Right ventricle myocardium superior (tissue), 1 donor: Measurements from ENCODE around the gene ADGRL2. TPM values are rescaled to one million over a fixed set of nuclear protein-coding genes. Genes with fewer than 3 reads are reported as not detected.

Experiments used
- ATAC-seq: fragments of 200-7000 bp; cut with Tn5 transposase; one replicate; pipeline ENCODE4 v1.9.1; 2020; ENCODE audit warnings: mild to moderate bottlenecking; ENCODE audit not compliant: poor library complexity
- DNase-seq: peaks from one replicate; pipeline ENCODE4 v3.0.0-alpha.2; 2020
- intact Hi-C: fragments of 100-400 bp; cut with DNase I; formaldehyde crosslinking; loops from one replicate; pipeline ENCODE4 v1.11.2; 2022
- total RNA-seq: library from RNA; stranded (reverse); fragmentation: NEBNext Ultra II Directional; extraction: Animal tissue kit (Norgen Biotek cat#: 25700); gene quantifications from one replicate; pipeline ENCODE4 v1.2.1, GENCODE V29; 2021
- donor health status: DM: no; HTN: yes; CAD: no; lungs with severe emphysema.

The ADGRL2 gene
- total RNA-seq, 1 donor from 2014 or later = 37.9 TPM

DNA sequence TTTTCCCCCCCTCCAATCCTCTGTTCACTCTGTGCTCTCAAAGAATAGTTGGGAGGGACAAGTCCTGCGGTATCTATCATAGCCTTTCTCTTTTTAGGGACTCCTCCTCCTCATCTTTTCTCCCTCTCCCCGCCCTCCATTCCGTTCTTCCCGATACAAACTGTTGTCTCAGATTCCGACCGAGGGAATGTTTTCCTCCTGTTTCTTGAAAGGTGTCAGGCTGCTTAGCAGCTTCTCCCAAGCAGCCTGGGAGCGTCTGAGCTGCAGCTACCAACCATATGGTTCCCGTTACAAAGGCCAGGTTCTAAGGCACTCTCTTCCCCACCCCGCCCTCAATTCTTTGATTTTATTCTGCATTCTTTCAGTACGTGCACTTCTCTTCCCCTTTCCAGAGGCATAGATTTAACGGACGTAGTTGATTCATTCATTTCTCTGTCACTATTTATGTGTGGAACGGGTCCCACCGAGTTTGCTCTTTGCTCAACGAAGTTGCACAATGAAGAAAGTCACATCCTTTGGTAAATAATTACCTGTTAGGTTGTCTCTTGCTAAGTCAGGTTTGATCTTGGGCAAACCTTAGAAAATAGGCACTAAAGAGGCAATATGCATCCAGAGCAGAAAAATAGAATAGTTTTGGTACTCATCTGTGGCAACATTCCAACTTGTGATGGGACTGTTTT lies 2.8 kb downstream of the ADGRL2 start:
- DNase-seq (no peak), ATAC-seq (peak; percentile 0)
- intact Hi-C loops = no loop called here

DNA sequence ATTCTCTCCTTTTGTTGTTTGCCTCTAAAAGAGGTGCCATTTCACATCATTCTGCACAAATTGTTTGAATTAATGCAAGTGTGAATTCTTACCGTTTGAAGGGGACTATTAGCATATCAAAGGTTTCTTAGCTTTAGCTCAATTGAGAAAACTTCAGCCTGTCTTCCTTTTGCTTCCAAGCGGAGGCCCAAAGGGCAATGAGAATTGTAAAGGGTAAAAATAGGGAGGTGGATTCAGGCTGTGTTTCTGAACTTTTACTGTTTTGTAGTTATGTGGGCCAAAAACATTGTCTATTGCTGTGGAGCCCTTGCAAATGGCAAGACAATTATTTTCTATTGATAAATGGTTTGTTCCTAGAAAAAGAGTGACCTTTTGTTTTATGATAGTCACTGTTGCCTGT lies 3.6 kb downstream of the ADGRL2 start:
- ATAC-seq = no peak
- no peak for DNase-seq
- intact Hi-C loops = no loop called here

DNA sequence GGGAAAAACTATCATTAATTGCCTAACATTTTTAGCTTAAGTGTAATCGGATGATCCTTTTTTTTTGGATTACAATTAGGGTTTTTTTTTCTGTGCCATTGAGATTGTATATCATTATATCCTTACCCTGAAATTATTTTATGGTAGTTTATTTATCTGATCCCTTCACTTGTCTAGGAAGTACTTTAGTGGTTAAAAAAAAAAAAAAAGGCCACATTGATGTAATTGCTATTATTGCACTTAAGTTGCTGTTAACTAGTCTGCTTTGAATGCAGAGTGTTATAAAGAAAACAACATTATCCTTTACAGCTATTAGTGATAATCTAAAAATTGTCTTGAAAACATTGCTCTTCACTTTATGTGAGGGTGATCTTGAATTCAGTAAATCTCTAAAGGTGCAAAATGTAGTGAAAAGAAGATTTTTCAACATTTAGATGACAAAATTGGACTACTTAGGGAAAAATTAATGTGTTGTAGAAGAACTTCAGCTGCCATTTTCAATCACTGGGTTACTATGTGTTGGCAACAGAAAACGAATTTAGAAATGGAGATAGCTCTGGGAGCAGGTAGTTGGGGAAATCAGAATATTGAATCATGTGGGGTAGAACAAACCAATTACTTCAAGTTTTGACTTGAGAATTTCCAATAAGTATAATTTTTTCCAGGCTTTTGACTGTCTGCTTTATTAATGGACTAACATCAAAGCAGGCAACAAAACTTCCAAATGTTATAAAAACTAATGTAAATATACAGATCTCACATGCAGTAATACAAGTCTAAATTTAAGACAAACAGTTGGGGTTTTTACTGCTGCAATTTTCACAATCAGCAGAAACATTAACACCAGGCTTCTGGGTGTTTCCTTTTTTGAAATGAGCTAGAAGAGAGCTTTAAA lies 5.0 kb downstream of the ADGRL2 start:
- ATAC-seq = no peak

DNA sequence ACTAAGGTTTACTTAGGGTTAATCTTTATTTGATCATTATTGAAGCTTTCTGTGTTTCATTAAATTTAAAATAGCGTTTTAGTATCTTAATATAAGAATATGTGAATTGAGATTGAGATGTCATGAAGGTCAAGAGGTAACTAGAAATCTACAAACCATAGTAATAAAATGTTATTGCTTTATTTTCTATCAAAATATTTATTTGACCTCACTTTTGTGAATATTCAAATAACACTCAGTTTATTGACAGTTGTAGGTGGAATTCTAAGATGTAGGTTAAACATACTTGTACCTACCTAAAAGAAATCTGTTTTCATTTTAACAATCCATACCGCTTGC lies 5.7 kb downstream of the ADGRL2 start:
- ATAC-seq = no peak
- DNase-seq = no peak
- intact Hi-C loops = no loop called here

More for the DNA sequence above, 5.0 kb downstream of the ADGRL2 start:
- no peak for DNase-seq
- intact Hi-C loops = no loop called here

DNA sequence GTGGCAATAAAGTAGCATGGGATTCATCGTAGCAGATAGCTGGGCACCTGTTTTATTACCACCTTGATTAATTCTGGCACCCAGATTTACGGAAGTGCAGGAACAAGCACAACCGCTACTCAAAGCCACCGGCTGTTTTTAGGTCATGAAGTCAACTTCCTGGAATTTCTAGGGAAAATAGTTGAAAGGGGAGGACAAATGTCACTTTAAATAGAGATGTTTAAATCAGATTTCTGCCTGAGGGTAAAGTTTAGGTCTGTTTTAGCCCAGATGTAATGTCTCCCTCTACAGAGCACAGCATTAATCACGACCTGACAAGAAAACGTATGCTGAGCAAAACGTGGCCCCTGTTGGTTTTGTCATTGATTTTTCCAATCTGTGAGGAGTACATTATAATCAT lies 8.0 kb downstream of the ADGRL2 start:
- intact Hi-C loops = no loop called here
- ATAC-seq (no peak), DNase-seq (no peak)

DNA sequence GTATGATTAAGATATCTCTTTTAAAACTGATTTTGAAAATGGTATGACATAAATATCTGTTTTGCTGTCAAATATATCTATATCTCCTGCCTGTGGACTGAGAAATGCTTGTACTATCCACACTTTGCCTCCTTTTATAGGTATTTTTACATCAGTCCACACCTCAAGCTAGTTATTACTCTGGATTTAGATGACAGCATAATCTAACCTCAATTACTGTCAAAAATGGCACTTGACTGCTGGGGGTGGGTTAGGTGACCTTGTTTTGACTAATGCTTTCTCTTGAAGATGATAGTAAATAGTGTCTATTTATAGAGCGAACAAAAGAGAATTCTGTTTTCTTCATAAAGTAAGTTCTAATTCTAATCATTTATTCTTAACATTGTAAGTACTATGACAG lies 9.1 kb downstream of the ADGRL2 start:
- intact Hi-C loops = no loop called here
- no peak for DNase-seq
- no peak for ATAC-seq

DNA sequence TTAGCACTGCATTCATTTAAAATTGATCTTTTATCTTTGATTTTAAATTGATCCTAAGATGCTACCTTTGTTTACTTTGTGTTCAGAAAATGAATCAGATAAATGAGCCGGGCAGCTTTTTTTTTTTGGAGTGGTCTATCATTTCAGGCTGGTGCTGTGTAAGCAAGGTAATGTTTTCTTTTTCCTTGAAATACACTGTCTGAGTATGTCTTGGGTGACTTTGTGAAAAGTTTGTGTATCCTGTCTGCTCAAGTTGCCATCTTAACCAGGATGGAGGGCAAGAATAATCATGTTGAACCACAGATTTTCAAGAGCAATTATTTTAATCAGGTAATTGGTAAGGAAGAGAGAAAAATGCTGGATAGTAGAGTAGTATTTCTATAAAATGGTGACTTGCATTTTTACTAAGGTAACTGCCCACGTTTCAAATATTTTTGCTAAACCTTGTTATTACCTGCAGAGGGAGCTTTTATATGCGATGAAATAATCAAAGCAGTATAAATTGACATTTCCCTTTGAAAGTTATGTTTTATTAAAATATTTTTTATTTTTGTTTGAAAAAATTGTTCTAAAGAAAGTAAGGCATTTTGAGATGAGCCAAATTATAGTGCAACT lies 11.1 kb downstream of the ADGRL2 start:
- ATAC-seq (peak; percentile 42), DNase-seq (no peak)
- intact Hi-C loops = no loop called here

DNA sequence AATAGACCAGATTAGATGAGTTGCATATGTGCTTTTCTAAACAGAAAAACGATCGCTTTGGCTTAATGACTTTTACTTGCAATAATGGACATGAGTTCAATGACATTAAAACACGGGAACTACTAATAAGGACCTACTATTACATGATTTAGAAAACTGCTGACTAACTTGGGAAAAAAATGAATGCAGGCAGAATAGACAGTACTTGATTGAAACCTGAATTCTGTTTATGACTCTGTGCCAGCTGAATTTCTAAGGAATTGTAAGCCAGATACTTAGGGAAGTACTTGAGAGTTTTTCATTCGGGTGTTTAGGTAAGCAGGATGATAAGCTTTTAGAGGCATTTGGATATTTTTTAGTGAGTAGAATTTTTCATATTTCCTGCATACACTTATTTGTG lies 12.0 kb downstream of the ADGRL2 start:
- intact Hi-C loops = no loop called here
- no peak for DNase-seq
- ATAC-seq = peak; percentile 39

DNA sequence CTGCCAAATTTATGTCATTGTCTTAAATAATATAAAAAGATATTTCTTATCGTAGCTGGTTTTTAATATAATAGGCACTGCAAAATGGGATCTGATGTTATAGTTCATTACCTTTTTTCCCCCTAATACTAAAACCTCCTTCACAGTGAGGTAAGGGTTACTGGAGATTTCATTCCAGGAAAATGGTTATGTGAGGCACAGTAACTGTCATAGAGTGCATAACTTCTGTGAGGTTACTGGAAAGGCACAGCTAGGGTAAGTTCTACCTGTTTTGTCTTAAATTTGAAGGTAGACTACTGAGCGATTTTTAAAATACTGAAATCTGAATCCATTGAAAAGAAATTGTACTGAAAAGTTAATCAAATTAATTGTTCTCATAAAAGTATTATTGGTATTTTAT lies 13.0 kb downstream of the ADGRL2 start:
- ATAC-seq (peak; percentile 39), DNase-seq (no peak)
- intact Hi-C loops = no loop called here

DNA sequence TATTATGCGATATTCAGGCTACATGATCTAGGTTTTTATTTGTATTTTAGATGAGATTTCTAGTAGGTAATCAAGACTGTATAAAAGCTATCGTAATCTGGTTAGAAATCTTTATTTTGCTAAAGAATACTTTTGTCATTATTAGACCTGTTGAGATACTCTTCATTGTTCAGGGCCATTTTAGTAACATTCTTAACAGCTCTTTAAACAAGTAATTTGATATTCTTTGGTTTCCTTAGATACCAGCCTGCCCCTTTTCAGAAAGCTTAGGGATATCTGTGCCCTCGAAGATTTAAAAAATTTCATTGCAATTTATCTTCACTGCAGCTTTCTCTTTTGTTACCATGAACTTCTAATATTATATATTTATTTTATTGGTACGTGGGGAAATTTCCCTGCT lies 18.9 kb downstream of the ADGRL2 start:
- ATAC-seq = no peak
- DNase-seq = no peak
- intact Hi-C loops = no loop called here

DNA sequence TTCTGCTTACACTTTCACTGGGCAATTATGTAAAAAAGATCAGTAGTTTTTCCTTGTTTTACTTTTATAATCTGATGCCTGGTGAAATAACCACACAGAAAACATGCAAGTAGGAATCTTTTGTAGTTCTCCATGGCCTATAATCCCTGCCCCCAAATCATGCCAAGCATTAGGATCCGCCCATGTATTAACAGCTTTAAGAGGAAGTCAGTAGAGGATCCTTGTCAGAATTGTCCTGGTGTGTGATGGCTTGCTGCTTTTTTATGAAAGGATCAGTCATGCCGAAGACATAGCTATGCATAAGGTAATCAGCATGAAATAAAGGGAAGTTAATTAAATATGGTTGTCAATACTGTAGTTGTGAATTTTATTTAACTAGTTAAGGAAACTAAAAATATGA lies 20.0 kb downstream of the ADGRL2 start:
- no peak for DNase-seq
- intact Hi-C loops = no loop called here
- ATAC-seq = no peak

DNA sequence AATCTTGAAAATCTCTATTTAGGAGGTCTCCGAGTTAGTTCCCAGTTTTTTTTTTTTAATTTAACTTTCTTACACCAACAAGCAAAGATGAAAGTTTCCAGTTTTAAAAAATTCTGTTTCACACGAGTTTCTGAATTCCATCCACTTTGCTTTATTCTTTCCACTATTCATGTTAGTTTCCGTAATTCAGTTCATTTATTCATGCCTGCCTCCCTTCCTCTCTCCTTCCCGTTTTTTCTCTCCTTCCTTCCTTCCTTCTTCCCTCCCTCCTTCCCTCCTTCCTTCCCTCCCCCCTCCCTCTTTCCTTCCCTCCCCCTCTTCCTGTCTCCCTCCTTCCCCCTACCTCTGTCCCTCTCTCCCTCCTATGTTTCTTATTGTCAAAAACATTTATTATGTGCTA lies 22.3 kb downstream of the ADGRL2 start:
- intact Hi-C loops = no loop called here
- no peak for DNase-seq
- no peak for ATAC-seq

DNA sequence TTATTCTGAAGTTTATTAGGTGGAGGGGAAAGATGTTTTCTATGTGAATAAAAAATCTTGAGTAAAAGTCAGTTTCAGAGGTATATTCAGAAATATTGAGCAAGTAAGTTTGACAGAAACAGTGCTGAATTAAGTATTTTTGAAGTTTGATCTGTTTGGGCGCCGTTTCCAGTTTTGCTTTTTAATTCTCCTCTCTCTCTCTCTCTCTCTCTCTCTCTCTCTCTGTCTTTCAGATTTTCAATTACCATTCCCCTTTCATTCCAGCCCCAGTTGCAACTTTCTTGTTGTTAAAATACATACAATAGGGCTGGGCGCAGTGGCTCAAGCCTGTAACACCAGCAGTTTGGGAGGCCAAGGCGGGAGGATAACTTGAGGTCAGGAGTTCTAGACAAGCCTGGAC lies 24.0 kb downstream of the ADGRL2 start:
- DNase-seq (no peak), ATAC-seq (no peak)
- intact Hi-C loops = no loop called here

DNA sequence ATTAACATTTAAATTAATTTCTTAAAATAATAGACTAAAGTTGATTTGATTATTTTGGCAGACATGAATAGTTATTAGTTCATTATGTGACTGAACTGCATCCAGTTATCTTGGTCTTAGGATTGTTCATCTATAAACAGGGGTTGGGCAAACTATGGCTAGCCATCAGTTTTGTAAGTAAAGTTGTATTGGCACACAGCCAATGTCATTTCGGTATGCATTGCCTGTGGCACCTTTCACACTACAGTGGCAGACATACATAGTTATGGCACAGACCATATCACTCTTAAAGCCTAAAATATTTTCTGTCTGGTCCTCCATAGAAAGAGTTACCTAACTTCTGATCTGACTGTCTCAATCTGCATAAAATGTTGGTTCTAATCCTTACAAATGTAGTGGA lies 27.2 kb downstream of the ADGRL2 start:
- intact Hi-C loops = no loop called here
- no peak for ATAC-seq
- DNase-seq = no peak

DNA sequence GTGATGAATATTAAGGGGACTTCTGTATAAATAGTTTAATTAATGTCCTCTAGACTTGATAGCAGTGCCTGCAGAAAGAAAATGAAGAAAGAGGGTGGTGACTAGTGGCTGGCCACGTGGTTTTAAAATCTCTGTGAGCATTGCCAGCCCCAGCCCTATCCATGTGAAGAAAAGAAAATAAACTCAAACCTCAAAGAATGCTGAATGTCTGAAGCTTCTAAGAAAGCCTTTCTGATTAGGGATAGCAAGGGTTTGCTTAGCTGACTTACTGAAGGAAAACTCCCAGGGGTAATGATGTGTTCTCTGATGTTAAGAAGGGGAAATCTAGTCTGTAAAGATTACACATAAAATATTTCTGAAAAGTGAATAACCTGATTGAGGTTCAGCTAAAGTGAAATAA lies 31.8 kb downstream of the ADGRL2 start:
- DNase-seq = no peak
- intact Hi-C loops = no loop called here
- peak; percentile 63 for ATAC-seq

DNA sequence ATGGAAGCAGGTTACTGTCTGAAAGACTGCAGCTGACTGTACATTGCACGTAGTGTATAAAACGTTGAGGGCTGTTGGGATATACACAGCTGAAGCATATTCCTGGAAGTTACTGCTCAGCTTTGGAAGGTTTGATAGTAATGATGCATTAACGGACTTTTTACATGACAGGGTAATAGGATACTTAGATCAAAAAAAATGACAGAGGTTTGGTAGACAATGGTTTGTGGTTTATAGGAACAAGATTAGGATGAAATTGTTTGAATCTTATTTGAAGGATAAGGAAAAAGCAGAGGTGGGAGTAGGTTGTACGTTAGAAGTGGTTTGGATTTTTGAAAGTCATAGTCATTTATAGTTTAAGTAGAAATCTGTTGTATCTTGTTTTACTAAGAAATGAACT lies 33.0 kb downstream of the ADGRL2 start:
- intact Hi-C loops = no loop called here
- ATAC-seq = no peak
- DNase-seq = no peak

DNA sequence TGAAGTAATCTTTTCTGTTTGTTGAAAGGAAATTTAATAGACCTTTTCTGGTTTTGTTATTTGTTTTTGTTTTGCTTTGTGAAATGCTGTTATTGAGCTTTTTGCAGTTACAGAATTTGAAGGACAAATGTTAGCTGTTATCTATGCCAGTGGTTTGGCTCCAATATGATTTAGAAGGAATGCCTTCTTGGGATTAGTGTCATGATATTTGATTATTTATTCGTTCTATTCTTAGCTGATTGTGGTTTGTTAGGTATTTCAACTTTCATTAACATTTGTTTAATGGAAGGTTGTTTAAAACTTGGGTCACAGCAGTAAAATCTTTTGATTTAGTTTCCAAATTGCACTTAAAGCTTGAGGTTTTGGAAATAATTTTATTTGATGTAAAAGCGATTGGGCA lies 33.5 kb downstream of the ADGRL2 start:
- no peak for ATAC-seq
- DNase-seq = no peak
- intact Hi-C loops = no loop called here

DNA sequence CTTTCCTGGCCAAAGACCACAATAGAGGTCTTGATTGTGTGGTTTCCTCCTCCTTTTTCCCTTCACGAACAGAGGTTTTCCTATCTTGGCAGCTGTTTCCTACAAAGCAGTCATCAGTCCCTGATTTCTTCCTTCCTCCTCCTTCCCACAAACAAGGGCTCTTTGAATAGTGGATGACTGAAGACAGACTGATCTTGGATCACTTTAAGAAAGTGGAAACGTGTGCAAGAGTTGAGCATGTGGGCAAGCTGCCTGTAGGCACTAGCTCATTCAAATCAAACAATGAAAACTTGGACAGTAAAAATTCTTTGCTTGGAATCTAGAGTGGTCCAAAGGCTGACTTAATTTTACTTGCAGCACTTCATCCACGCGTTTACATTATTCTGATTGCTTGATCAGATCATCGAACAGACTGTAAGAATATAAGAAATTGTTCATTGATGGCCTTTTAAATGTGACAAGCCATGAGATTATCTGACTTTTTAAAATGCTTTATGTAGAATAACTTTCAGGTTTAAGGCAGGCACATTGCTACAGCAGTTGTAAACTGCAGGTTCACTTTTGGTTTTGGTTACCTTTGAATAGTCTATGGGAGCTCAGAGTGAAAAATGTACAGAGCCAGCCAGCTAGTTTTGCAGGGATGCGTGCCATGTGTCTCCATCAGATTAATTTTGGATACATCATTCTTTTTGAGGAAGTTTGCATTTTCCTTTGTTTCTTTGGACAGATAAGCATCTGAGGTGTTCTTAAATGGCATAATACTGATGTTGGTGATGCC lies 34.4 kb downstream of the ADGRL2 start:
- intact Hi-C loops = no loop called here
- ATAC-seq (peak; percentile 87), DNase-seq (peak; percentile 43)

DNA sequence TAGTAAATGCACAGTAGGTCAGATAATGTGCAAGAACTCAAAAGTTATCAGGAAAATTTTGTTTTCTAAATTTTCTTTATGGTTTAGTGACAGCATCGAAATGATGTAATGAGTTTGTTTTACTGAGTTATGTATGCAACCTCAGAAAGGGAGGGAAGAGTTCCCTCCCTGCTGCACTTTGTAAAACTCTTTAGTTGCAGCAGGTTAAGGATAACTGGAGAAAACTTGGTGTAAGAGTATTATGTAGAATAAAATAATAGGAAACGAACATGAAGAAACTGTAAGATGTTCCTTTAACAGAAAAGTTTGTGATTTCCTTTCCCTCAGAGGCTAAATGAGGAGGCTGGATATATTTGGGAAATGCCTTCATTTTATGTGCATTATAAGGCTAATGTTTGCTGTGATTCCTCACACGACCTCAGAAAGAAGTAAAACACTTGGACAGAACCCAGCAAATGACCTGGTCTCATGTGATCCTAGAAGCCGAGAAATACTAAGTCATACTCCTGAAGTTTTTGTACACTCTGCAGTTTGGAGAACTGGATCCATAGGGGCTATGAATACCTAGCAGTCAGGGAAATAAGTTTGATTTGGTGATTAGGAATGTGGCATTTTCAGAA lies 35.4 kb downstream of the ADGRL2 start:
- DNase-seq = no peak
- no peak for ATAC-seq
- intact Hi-C loops = no loop called here
